Colonic mucosa (tissue), 4 donors: Measurements from ENCODE around the gene COL9A1. TPM values are rescaled to one million over a fixed set of nuclear protein-coding genes. Genes with fewer than 3 reads are reported as not detected.

Experiments used
- DNase-seq: peaks from one replicate; pipeline ENCODE4 v3.0.0-alpha.2; 2020
- H3K27ac ChIP-seq: fragments of 200-600 bp; one replicate; pipeline ENCODE4 v1.8.0; 2021
- H3K27me3 ChIP-seq: fragments of 200-600 bp; one replicate; pipeline ENCODE4 v1.8.0; 2021
- H3K36me3 ChIP-seq: fragments of 200-600 bp; one replicate; pipeline ENCODE4 v1.8.0; 2021
- H3K4me1 ChIP-seq: fragments of 200-600 bp; one replicate; pipeline ENCODE4 v1.8.0; 2021; ENCODE audit warnings: mild to moderate bottlenecking
- H3K4me3 ChIP-seq: fragments of 200-600 bp; one replicate; pipeline ENCODE4 v1.8.0; 2021
- H3K9ac ChIP-seq, 2 donors: one replicate each; pipeline ENCODE4 v1.7.0; 2013; ENCODE audit warnings: control low read depth in 2 of 2, low read depth in 2 of 2, low read length in 2 of 2
- H3K9me3 ChIP-seq: fragments of 200-600 bp; one replicate; pipeline ENCODE4 v1.8.0; 2021
- CTCF ChIP-seq: fragments of 200-600 bp; IDR thresholded peaks from one replicate; pipeline ENCODE4 v1.8.0; 2022; ENCODE audit warnings: antibody characterized with exemption, mild to moderate bottlenecking
- intact Hi-C: fragments of 100-400 bp; cut with DNase I; formaldehyde crosslinking; loops from one replicate; pipeline ENCODE4 v1.14.1; 2022
- total RNA-seq, 2 donors: library from RNA; stranded (reverse); fragmentation: NEBNext Ultra II Directional in 1 of 2; extraction: Animal tissue kit (Norgen Biotek cat#: 25700) in 1 of 2; gene quantifications; one replicate each; pipeline ENCODE4 v1.2.1, GENCODE V29; 2021
- donor health status: healthy.
- donor health status: DM: no; HTN: no; CAD: no.
- donor health status: DM: no; HTN: no; CAD: no.

Gene COL9A1
- total RNA-seq, 2 donors from 2014 or later: 0.45 to 0.82 TPM

- Histone ChIP-seq H3K4me1 (peaks cover 3% of the 10 kb centered on the region), H3K27me3 (peaks cover 8% of the 10 kb centered on the region), H3K4me3 (no peak overlapping the region), H3K36me3 (no peaks in the 10 kb centered on the region), H3K9me3 (no peaks in the 10 kb centered on the region), H3K9ac (no peak overlapping the region), H3K27ac (no peak overlapping the region)
- DNase-seq: no peak
- no peak for TF ChIP-seq CTCF
- intact Hi-C loops: no loop called here
Observed at GRCh38 chr6:70280400-70280853, 22.5 kb downstream of the COL9A1 start.

DNA sequence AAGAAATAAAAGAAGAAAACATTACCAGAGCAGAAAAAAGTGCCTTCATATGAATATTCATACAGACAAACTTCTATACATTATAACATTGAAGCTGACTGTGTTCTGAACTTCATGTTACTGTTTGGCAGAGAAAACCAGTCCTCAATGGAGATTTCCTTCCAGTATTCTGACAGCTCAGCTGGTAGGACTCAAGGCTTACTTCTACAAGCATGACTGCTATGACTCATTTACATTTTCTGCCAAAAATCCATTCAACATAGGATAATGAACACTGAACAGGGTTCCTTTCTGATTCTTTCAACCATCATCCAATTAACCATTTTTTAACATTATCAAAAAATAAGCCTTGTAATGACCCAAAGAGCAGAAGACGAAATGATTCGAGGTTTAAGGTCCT is 25.4 kb downstream of the COL9A1 start:
- Histone ChIP-seq H3K4me1 (peaks cover under 1% of the 10 kb centered on the region), H3K36me3 (no peaks in the 10 kb centered on the region), H3K9ac (no peak overlapping the region), H3K4me3 (no peak overlapping the region), H3K27ac (no peak overlapping the region), H3K27me3 (peaks cover 7% of the 10 kb centered on the region), H3K9me3 (no peaks in the 10 kb centered on the region)
- DNase-seq: no peak
- intact Hi-C loops: no loop called here
- TF ChIP-seq CTCF: no peak

GRCh38 chr6:70274338-70274737 is 28.5 kb downstream of the COL9A1 start:
- no peak for DNase-seq
- H3K9ac ChIP-seq: no peak overlapping the region
- H3K9me3 ChIP-seq: no peaks in the 10 kb centered on the region
- TF ChIP-seq CTCF: no peak
- no peak overlapping the region for H3K27ac ChIP-seq
- no peaks in the 10 kb centered on the region for H3K36me3 ChIP-seq
- H3K27me3 ChIP-seq: no peaks in the 10 kb centered on the region
- no peaks in the 10 kb centered on the region for H3K4me1 ChIP-seq
- no peak overlapping the region for H3K4me3 ChIP-seq
- intact Hi-C loops: no loop called here

GRCh38 chr6:70272071-70272470 is 30.8 kb downstream of the COL9A1 start:
- no peak for TF ChIP-seq CTCF
- H3K27ac ChIP-seq: no peak overlapping the region
- no peak overlapping the region for H3K4me3 ChIP-seq
- no peak for DNase-seq
- no peak overlapping the region for H3K9ac ChIP-seq
- intact Hi-C loops: no loop called here
- no peaks in the 10 kb centered on the region for H3K4me1 ChIP-seq
- H3K9me3 ChIP-seq: no peaks in the 10 kb centered on the region
- H3K36me3 ChIP-seq: no peaks in the 10 kb centered on the region
- H3K27me3 ChIP-seq: no peaks in the 10 kb centered on the region

DNA sequence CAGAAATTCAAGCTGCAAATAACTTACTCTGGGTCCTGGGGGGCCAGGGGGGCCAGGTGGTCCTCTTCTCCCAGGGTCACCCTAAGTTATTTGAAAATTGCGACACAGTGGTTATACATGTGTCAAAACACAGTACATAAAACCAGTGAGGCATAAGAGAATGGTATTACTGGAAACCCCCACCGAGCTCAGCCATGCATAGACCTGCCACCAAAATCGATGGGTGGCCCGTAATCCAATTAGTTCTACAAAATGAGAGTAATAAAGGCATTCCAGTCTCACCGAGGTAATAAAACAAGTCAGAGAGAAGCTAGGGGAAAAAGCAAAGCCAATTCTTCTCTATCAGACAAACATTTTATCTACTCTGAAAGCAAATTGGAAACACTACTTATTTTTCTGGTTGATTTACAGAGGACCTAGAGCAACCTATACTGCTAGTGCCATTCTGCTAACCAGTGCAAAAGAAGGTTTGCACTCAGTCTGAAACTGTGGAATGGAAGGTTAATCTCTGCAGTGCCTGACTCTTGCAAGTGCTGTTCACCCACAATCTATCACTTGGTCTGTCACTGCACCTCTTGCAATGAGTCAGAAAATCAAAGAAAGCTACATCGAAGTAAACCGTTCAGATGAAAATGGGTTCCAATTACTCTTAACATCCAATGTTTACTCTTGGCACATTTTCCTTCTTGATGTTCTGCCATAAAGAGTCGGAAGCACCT is 32.4 kb downstream of the COL9A1 start:
- DNase-seq: no peak
- no peaks in the 10 kb centered on the region for H3K36me3 ChIP-seq
- no peak for TF ChIP-seq CTCF
- peaks cover 5% of the 10 kb centered on the region for H3K4me1 ChIP-seq
- intact Hi-C loops: no loop called here
- H3K9ac ChIP-seq: no peak overlapping the region
- H3K9me3 ChIP-seq: no peaks in the 10 kb centered on the region
- H3K27me3 ChIP-seq: no peaks in the 10 kb centered on the region
- no peak overlapping the region for H3K4me3 ChIP-seq
- H3K27ac ChIP-seq: no peak overlapping the region
